Measurements from ENCODE around the gene THOC6. TPM values are rescaled to one million over a fixed set of nuclear protein-coding genes. Genes with fewer than 3 reads are reported as not detected.

THOC6 gene
- total RNA-seq, 4 donors from 2014 or later: 16.5 to 19.1 (median 17.6) TPM

- Histone ChIP-seq H3K36me3 (no peaks in the 10 kb centered on the region), H3K27ac (no peak overlapping the region), H3K4me1 (peaks cover 8 to 24% of the 10 kb centered on the region in 2 donors), H3K9me3 (no peaks in the 10 kb centered on the region), H3K27me3 (no peaks in the 10 kb centered on the region), H3K4me3 (replicated peaks in 1 of 3) (no peak overlapping the region)
- intact Hi-C loops (cut with DNase I): no loop called here
- 75 to 84% methylated on average over 4 of the region's 4 CpGs for WGBS, 2 donors
- no peak for DNase-seq
- no peak for TF ChIP-seq CTCF (IDR thresholded peaks at IDR 0.05)
- TF ChIP-seq POLR2A (IDR thresholded peaks at IDR 0.05): no peak
Measured at GRCh38 chr16:2981899-2982250, 42.0 kb upstream of the THOC6 start.

DNA sequence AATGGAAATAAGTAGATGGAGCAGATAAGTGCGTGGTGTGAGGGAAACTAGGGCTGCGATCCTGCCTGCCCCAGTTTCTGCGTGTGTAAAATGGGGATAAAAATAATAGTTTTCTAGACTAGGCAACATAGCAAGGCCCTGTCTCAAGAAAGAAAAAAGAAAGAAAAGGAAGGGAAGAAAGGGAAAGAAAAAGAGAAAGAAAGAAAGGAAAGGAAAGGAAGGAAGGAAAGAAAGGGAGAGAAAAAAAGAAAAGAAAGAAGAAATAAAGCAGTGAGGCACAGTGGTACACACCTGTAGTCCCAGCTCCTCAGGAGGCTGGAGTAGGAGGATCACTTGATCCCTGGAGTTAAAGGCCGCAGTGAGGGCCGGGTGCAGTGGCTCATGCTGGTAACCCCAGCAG lies 41.4 kb upstream of the THOC6 start:
- Histone ChIP-seq H3K27ac (no peak overlapping the region), H3K4me1 (peaks cover 8 to 22% of the 10 kb centered on the region in 2 donors), H3K36me3 (no peaks in the 10 kb centered on the region), H3K9me3 (no peaks in the 10 kb centered on the region), H3K4me3 (replicated peaks in 1 of 3) (no peak overlapping the region), H3K27me3 (no peaks in the 10 kb centered on the region)
- DNase-seq: no peak
- intact Hi-C loops (cut with DNase I): no loop called here
- TF ChIP-seq CTCF (IDR thresholded peaks at IDR 0.05): no peak
- TF ChIP-seq POLR2A (IDR thresholded peaks at IDR 0.05): no peak
- WGBS, 2 donors: 85 to 88% methylated on average over 5 of the region's 5 CpGs

DNA sequence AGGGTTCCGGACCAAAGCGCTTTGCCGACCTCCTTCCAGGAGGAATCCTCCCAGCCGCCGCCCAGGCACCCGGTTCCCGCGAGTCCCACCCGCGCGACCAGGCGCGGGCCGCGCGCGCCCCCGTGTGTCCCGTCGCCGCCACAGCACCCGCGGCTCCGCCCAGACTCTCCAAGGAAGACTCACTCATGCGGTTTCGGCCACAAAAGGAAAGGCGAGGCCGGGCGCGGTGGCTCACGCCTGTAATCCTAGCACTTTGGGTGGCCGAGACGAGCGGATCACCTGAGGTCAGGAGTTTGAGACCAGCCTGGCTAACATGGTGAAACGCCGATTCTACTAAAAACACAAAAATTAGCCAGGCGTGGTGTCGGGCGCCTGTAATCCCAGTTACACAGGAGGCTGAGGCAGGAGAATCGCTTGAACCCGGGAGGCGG lies 40.1 kb upstream of the THOC6 start:
- H3K36me3 ChIP-seq: no peaks in the 10 kb centered on the region
- H3K27me3 ChIP-seq: no peaks in the 10 kb centered on the region
- no peak overlapping the region for H3K27ac ChIP-seq
- intact Hi-C loops (cut with DNase I): no loop called here
- WGBS, 2 donors: 11 to 26% methylated on average over 13 to 17 of the region's 42 CpGs
- peak overlapping the region in 1 of 3 donors; percentile 1 for H3K4me3 ChIP-seq (replicated peaks in 1 of 3)
- peaks cover 8 to 17% of the 10 kb centered on the region in 2 donors for H3K4me1 ChIP-seq
- DNase-seq: peak; percentile 78 to 83
- H3K9me3 ChIP-seq: no peaks in the 10 kb centered on the region
- peak in 1 of 2 donors; percentile 5 for TF ChIP-seq POLR2A (IDR thresholded peaks at IDR 0.05)
- TF ChIP-seq CTCF (IDR thresholded peaks at IDR 0.05): peak; percentile 51 to 99 (median 93)

DNA sequence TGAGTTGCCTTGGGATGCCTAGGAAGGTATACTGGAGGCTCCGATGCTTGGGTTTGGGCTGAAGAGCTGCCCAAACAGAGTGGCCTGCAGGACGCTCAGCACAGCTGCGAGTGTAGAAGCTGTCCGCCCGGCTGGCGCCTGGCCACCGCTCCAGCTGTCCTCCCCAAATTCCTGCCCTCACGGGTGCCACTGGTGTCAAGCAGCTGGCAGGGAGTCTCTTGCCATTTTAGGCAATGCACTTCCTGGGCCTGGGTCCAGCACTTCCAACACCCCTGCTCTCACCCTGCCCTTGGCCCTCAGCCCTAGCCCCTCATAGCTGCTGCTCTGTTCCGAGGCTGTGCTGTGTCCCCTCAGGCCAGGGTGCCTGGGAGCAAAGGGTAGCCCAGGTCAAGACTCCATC lies 38.4 kb upstream of the THOC6 start:
- no peaks in the 10 kb centered on the region for H3K36me3 ChIP-seq
- peak overlapping the region in 1 of 3 donors; percentile 47 for H3K27ac ChIP-seq
- no peaks in the 10 kb centered on the region for H3K9me3 ChIP-seq
- DNase-seq: peak in 1 of 2 donors; percentile 21
- H3K4me3 ChIP-seq (replicated peaks in 1 of 3): no peak overlapping the region
- 64 to 77% methylated on average over 5 to 9 of the region's 9 CpGs for WGBS, 2 donors
- TF ChIP-seq CTCF (IDR thresholded peaks at IDR 0.05) (no peak), POLR2A (IDR thresholded peaks at IDR 0.05) (no peak)
- no peaks in the 10 kb centered on the region for H3K27me3 ChIP-seq
- H3K4me1 ChIP-seq: peaks cover 3 to 10% of the 10 kb centered on the region in 2 donors
- intact Hi-C loops (cut with DNase I): no loop called here

- no peak overlapping the region for H3K4me3 ChIP-seq (replicated peaks in 1 of 3)
- WGBS, 2 donors: 82 to 85% methylated on average over 3 to 7 of the region's 15 CpGs
- H3K27ac ChIP-seq: peak overlapping the region in 1 of 3 donors; percentile 47
- intact Hi-C loops (cut with DNase I): no loop called here
- no peaks in the 10 kb centered on the region for H3K27me3 ChIP-seq
- no peaks in the 10 kb centered on the region for H3K9me3 ChIP-seq
- peaks cover 3 to 10% of the 10 kb centered on the region in 2 donors for H3K4me1 ChIP-seq
- TF ChIP-seq POLR2A (IDR thresholded peaks at IDR 0.05) (no peak), CTCF (IDR thresholded peaks at IDR 0.05) (no peak)
- peak; percentile 60 to 81 for DNase-seq
- no peaks in the 10 kb centered on the region for H3K36me3 ChIP-seq
Measured at GRCh38 chr16:2985893-2986355, 37.9 kb upstream of the THOC6 start.

Data from thyroid gland (tissue), 4 donors.